ENCODE data around the gene SNX5.

SNX5 gene

DNA sequence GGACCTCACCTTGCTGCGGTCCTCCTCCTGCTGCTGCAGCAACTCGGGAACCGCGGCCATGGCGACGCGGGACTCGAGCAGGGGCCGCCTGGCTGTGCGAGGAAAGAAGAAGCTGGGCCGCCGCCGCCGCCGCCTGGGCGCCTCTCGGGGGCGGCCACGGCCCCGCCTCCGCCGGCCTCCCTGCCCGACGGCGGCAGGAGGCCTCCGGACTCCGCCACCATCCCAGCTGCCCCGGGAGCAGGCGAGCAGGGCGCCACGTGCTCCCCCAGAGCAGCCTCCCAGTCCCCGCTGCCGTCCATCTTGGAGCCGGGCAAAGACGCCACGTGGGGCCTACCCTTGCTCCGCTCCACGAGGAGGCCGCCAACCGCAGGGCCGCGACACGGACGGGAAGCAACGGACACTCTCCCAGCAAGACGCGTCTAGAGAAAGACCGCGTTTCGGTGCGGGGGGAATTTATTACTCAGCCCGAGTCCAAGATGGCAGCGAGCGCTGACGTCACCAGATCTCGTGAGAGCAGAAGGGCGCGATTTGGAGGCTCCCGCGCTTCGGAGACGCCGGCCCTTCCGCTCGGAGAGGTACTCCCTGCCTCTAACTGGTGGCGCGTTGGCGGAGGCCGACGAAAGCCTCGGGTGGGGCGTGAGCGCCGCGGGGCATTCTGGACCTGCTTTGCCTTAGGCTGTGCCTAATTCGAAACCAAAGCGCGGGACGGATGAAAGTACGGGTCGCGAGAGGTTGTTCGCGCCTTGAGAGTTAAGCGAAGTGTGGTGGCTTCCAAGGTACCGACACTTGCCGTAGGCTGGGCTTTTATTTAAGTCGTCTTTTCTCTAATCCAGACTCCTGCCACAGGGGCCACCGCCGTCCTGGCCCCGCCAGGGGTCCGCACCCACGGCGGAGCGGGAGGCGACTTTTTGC is at the start of gene SNX5, which contains the start of gene MGME1:
Gene SNX5, minus strand, starts transcription at position 429 of the 912 bp plus-strand sequence. Its CDS starts 369 bp downstream, at position 60.
Gene MGME1, plus strand, starts transcription at position 653 of the 912 bp plus-strand sequence. CDS start 842 bp downstream, outside the sequence.
- peak; percentile 99 for DNase-seq

- DNase-seq: no peak
Observed at GRCh38 chr20:18018100-18018499, 49.5 kb upstream of the SNX5 start.

DNA sequence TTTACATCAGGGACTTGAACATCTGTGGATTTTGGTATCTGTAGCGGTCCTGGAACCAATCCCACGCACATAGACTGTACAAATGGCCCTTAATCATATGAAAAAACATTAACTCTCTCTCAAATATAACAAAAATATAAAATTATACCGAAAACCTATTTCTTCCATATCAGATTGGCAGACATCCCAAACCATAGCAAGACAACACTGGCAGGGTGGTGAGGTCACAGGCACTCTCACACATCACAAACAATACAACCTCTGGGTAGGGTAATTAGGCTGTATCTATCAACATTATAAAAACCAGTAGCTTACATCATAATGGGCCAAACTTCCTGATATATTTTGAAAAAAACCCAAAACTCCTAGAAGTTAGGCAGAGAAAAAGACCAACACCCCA is 48.2 kb upstream of the SNX5 start:
- no peak for DNase-seq

GRCh38 chr20:18014411-18014810 is 45.8 kb upstream of the SNX5 start:
- no peak for DNase-seq

DNA sequence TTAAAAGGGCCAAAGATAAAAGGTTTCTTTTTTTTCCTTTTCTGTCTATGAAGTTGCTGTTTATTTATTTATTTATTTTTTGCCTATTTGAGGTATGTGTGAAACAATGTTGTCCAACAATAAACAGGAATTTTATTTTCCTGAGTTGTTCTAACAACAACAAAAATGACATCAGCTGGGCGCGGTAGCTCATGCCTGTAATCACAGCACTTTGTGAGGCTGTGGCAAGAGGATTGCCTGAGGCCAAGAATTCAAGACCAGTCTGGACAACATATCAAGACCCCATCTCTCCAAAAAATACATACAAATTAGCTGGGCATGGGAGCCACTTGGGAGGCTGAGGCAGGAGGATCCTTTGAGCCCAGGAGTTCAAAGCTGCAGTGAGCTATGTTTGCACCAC is 44.3 kb upstream of the SNX5 start:
- no peak for DNase-seq

DNA sequence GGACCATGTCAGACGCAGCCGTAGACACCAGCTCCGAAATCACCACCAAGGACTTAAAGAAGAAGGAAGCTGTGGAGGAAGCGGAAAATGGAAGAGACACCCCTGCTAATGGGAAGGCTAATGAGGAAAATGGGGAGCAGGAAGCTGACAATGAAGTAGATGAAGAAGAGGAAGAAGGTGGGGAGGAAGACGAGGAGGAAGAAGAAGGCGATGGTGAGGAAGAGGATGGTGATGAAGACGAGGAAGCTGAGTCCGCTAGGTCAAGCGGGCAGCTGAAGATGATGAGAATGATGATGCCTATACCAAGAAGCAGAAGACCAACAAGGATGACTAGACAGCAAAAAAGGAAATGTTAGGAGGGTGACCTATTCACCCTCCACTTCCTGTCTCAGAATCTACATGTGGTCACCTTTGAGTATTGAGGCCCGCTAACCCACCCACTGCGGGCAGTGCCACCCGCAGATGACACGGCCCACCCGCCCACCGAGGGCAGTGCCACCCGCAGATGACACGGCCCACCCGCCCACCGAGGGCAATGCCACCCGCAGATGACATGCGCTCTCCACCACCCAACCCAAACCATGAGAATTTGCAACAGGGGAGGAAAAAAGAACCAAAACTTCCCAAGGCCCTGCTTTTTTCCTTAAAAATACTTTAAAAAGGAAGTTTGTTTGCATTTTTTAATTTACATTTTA is 43.5 kb upstream of the SNX5 start:
- no peak for DNase-seq

DNA sequence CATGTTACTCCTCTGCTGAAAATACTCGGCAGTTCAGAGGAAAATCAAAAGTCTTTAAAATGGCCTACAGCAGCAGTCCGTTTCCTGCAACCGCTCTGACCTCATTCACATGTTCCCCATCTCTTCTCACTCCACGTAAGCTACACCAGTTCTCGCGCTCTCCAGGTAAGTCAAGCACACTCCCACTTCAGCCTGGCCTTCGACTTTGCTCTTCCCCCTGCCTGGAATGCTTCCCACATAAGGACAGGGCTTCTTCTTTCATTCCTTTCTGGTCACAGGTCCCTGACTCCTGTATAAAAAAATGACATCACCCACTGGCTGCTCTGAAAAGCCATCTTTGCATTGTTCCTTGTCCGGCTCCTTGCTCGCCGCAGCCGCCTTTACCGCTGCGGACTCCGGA is 42.9 kb upstream of the SNX5 start:
- DNase-seq: no peak

GRCh38 chr20:18009116-18009515 is 40.5 kb upstream of the SNX5 start:
- no peak for DNase-seq

DNA sequence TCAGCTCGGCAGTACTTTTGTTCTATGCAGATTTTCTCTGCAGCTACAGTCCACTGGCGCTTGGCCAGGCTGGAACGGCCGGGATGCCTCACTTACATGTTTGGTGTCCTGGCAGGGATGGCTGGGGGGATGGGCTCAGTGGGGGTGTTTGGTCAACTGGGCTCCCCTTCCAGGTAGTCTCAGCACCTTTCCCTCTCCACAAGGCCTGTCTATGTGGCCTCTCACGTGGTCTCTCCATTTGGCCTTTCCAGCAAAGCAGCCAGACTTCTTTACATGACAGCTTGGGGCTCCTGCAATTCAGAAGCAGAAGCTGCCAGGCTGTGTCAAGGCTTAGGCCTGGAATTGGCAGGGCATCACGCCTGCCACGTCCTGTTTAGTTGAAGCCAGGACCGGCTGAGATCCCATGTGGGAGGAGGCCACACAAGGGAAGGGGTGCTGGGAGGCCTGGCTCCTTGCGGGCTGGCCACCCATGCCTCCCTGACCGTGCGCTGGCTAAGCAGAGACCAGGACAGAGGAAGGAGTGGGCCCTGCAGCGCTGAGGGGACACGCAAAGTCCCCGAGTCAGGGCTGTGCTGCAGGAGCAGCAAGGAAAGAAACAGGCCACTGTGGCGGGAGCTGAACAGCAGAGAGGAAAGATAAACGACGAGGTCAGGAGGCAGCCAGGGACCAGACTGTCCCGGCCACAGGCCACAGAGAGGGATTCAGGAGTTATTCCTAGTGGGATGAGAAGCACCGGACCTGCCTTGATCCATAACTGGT is 39.1 kb upstream of the SNX5 start:
- DNase-seq: no peak

DNA sequence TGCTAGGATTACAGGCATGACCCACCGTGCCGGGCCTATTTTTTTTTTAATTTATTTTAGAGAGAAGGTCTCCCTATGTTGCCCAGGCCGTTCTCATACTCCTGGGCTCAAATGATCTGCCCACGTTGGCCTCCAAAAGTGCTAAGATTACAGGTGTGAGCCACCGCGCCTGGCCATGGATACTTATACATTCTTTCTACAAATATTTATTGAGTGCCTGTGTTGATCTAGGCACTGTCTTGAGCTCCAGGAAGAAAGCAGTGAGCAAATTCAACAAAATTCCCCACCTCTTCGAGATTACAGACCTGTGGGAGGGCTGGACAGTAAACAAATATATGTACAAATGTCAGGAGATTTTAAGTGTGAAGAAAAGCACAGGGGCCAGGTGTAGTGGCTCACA is 38.1 kb upstream of the SNX5 start:
- DNase-seq: no peak

- no peak for DNase-seq
Observed at GRCh38 chr20:18005990-18006364, 37.4 kb upstream of the SNX5 start.

DNA sequence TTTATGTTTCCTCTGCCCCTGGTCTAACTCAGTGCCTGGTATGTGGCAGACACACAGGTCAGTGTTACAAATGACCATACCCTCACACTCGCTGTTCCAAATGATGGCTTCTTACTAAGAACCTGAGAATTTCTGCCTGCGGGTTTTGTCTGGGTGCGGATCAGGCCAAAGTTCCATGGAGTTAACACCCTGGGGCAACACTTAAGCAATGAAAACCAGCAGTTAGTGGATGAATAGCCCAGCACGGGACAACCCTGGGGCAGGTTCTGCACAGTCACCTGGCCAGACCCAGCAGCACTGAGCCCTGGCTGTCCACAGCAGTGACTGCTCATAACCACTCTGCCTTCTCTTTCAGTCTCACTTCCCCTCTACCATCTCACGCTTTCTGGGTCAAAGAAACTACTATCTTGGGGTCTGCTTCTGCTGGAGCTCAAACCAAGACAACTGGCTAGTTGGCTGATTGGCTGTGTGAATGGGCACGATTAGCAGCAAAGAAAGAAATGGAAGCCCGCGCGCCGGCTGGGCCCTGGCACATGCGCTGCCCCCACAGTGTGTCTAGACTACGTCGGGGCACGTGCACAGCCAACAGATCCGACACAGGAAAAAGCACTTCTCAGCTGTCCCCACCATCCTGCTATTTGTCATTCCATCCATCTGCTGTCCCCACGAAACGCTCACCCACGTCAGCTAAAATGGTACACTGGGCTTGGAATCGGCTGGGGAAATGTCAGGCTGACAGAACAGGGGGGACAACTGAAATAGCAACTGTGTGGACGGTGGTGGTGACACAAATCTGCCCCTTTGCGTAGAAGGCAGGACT is 36.8 kb upstream of the SNX5 start:
- DNase-seq: no peak

GRCh38 chr20:18004384-18005031 is 35.9 kb upstream of the SNX5 start:
- DNase-seq: no peak

GRCh38 chr20:18003897-18004296 is 35.3 kb upstream of the SNX5 start:
- DNase-seq: no peak

DNA sequence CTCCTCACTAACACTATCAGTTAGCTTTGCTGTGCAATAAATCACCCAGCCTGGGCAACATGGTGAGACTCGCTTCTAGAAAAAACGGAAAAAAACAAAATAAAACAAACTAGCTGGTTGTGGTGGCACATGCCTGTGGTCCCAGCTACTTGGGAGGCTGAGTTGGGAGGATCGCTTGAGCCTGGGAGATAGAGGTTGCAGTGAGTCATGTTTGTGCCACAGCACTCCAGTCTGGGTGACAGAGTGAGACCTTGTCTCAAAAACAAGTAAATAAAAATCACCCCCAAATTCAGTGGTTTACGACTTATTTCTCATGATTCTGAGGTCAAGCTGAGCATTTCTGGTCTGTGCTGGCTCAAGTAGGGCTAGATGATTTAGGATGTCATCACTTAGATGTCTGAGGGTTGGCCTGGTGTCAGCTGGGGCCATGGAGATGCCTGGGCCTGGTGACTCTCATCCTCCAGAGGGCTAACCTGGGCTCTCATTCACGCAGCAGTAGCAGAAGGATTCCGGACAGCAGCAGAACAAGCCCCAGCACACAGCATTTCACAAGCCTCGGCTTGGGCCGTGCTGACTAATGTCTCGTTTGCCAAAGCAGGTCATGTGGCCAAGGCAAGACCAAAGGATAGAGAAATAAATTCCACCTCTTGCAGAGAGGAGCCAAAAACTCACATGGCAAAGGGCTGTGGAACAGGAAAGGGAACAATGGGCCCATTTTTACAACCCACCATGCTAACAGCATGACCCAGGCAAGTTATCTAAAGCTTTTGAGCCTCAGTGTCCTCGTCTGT is 32.7 kb upstream of the SNX5 start:
- no peak for DNase-seq

- DNase-seq: no peak
Observed at GRCh38 chr20:17999566-17999965, 31.0 kb upstream of the SNX5 start.

- no peak for DNase-seq
Observed at GRCh38 chr20:17998446-17998845, 29.9 kb upstream of the SNX5 start.

- DNase-seq: peak; percentile 49
Observed at GRCh38 chr20:17995967-17996819, 27.6 kb upstream of the SNX5 start.

- DNase-seq: no peak
Observed at GRCh38 chr20:17993546-17993945, 25.0 kb upstream of the SNX5 start.

Measured in CD4-positive, alpha-beta T cell treated with Interleukin-17A for 4 hours (primary cell).